NCI-H146 (cell line): Measurements from ENCODE around the gene TBC1D25.
"Not testable (repeated sequence)": the region's sequence is repeated elsewhere in the genome, so short reads cannot be mapped to it uniquely, and the experiment has no call there.

Experiments used
- DNase-seq: peaks from one replicate; lab custom pipeline; 2025; lab: John Stamatoyannopoulos, UW

The TBC1D25 gene

GRCh38 chrX:48516285-48516684 lies 23.2 kb upstream of the TBC1D25 start:
- no peak for DNase-seq

GRCh38 chrX:48516987-48517386 lies 22.5 kb upstream of the TBC1D25 start:
- DNase-seq: no peak

DNA sequence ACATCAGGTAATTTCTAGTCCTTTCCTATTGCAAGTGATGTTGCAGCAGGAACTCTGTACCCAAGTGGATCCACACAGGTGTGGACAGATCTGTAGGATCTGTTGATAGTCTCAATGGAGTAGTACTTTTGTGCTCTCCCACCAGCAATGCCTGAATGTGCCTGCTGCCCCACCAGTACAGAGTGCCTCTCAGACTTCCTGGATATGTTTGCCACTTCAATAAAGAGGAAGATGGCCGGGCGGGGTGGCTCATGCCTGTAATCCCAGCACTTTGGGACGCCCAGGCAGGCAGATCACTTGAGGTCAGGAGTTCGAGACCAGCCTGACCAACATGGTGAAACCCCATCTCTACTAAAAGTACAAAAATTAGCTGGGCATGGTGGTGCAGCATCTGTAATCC lies 20.0 kb upstream of the TBC1D25 start:
- not testable (repeated sequence) for DNase-seq

- no peak for DNase-seq
Observed at GRCh38 chrX:48520455-48520854, 19.1 kb upstream of the TBC1D25 start.

GRCh38 chrX:48520976-48521352 lies 18.6 kb upstream of the TBC1D25 start:
- peak; percentile 66 for DNase-seq

DNA sequence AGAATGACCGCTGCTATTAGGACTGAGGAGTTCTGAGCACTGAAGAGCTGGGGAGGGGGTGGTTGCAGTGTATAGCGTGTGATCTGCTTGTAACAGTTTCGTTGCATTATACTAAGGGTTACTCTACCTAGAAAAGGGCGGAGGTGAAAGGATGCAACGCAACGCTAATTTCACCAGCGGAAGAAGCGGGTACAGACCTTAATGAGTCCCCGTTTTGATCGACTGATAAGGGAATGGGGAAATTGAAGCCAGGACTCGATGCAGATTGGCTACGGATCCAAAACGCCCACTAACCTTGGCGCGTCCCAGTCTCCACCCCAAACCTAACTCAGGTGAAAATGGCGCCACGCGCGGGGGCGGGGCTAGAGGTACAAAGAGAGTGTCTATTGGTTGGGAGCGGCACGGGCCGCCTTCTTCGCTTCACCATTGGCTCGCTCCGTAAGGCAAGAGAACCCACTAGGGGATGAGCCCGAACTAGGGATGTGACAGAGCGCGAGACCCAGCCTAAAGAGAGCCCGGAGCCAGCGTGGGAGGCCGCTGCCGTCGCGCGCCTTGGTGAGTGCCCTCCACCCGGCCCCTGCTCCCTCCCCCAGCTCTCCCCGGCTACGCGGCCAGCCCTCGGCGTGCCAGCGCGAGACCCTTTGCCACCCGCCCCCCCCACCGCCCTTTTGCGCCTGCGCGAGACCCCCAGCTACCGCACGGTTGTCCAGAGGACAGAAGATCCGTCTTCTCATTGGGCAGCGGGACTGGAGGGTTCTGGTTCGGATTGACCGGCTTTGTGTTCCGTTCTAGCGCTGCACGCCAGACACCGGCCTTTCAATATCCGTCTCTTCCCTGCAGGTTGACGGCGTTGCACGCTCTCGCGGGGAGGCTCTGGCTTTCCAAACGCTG lies 17.9 kb upstream of the TBC1D25 start, which contains the start of gene EBP:
Gene EBP, plus strand, starts transcription at position 456 of the 891 bp plus-strand sequence. CDS start 1,964 bp downstream, outside the sequence.
- DNase-seq: peak; percentile 96

GRCh38 chrX:48522291-48522690 lies 17.2 kb upstream of the TBC1D25 start:
- DNase-seq: peak; percentile 27

- DNase-seq: no peak
Observed at GRCh38 chrX:48523682-48524081, 15.8 kb upstream of the TBC1D25 start.

DNA sequence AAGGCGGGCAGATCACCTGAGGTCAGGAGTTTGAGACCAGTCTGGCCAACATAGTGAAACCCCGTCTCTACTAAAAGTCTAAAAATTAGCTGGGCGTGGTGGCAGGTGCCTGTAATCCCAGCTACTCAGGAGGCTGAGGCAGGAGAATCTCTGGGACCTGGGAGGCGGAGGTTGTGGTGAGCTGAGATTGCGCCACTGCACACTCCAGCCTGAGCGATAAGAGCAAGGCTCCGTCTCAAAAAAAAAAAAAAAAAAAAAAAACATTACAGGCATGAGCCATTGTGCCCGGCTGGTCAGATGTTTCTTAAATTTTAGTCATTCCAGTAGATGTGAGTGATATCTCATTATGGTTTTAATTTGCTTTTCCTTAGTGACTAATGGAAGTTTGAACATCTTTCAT lies 13.7 kb upstream of the TBC1D25 start:
- not testable (repeated sequence) for DNase-seq

DNA sequence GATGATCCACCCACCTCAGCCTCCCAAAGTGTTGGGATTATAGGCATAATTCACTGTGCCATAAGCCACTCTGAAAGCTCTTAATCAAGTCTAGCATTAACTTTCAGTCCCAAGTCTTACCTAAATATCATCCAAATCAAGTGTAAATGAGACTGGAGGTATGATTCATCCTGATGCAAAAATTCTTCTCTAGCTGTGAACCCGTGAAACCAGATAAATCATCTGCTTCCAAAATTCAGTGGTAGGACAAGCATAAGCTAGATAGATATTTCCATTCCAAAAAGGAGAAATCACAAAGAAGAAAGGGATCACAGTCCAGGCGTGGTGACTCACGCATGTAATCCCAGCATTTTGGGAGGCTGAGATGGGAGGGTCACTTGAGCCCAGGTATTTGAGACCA lies 8.8 kb upstream of the TBC1D25 start:
- DNase-seq: no peak

GRCh38 chrX:48531358-48531959 lies 8.1 kb upstream of the TBC1D25 start:
- no peak for DNase-seq

GRCh38 chrX:48532161-48532560 lies 7.4 kb upstream of the TBC1D25 start:
- DNase-seq: no peak

- DNase-seq: no peak
Observed at GRCh38 chrX:48533165-48533564, 6.3 kb upstream of the TBC1D25 start.

DNA sequence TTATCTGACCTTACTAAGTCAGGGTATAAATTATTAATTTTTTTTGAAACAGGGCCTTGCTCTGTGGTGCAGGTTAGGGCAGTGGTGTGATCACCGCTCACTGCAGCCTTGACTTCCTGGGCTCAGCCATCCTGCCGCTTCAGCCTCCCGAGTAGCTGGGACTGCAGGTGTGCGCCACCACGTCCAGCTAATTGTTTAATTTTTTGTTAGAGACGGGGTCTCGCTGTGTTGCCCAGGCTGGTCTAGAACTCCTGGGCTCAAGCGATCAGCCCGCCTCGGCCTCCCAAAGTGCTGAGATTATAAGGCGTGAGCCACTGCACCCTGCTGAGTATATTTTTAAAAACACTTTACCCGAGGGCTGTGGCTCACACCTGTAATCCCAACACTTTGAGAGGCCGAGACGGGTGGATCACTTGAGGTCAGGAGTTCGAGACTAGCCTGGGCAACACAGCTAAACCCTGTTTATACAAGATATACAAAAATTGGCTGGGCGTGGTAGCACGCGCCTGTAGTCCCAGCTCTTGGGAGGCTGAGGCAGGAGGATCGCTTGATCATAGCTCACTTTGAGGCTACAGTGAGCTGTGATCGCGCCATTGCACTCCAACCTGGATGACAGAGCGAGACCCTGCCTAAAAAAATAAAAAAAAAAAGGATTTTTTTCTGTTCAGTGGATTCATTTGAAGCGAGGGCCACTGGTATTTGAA lies 721 bp upstream of the TBC1D25 start:
- no peak for DNase-seq

GRCh38 chrX:48540028-48540375 lies 488 bp downstream of the TBC1D25 start:
- DNase-seq: peak; percentile 87

DNA sequence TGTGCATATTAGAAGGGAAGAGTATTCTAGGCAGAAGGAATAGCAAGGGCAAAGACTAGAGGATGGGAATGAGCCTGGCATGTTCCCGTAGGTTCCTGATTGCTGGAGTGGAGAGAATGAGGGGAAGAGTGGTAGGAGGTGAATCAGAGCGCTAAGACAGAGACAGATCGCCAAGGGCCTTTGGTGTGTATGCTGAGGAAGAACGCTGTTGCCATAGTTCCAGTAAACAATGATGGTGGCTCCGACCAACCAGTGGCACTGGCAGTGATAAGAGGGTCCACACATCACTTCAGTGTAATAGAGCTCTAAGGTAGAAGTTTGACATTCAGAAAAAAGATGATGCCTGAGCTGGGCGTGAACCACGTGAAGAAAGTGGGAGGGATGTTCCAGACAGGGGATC lies 966 bp downstream of the TBC1D25 start:
- DNase-seq: no peak

DNA sequence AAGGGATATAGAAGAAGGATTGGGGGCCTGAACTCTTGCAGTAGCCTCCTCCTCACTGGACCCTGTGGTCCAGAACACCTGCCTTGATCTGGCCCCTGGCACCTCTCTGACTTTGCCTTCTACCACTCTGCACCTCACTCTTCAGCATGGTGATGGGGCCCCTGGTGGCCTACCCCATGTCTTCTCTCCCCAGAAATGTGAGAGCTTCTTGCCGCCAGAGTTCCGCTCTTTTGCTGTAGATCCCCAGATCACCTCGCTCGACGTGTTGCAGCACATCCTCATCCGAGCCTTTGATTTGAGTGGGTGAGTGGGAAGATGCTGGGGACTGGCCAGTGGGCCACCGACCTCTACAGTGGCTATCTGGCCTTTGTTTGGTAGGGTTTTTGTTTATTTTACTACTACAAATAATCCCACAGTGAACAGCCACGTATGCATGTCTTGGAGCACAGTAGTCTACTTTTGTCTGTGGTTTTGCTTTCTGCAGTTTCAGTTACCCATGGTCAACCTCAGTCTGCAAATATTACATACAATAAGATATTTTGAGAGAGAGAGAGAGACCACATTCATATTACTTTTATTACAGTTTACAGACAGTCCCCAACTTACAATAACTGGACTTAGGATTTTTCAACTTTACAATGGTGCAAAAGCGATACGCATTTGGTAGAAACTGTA lies 1.8 kb downstream of the TBC1D25 start:
- no peak for DNase-seq

- no peak for DNase-seq
Observed at GRCh38 chrX:48548871-48549270, 9.4 kb downstream of the TBC1D25 start.

- DNase-seq: not testable (repeated sequence)
Observed at GRCh38 chrX:48555731-48556325, 16.3 kb downstream of the TBC1D25 start.

GRCh38 chrX:48558271-48558670 lies 18.8 kb downstream of the TBC1D25 start:
- no peak for DNase-seq

- no peak for DNase-seq
Observed at GRCh38 chrX:48559636-48560035, 20.1 kb downstream of the TBC1D25 start.

DNA sequence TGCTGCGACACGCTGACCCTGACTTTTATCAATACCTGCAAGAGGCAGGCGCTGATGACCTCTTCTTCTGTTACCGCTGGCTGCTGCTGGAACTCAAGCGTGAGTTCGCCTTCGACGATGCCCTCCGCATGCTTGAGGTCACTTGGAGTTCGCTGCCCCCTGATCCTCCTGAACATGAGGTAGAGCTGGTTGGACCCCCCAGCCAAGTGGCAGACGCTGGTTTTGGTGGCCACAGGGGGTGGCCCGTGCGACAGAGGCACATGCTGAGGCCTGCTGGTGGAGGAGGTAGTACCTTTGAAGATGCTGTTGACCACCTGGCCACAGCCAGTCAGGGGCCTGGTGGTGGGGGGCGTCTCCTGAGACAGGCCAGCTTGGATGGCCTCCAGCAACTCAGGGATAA lies 20.5 kb downstream of the TBC1D25 start:
- no peak for DNase-seq
